ENCODE measurements around the gene P2RY2. TPM values are rescaled to one million over a fixed set of nuclear protein-coding genes. Genes with fewer than 3 reads are reported as not detected.

Gene P2RY2
- polyA plus RNA-seq, 1 of the 3 experiments (the other 2 are of a cell fraction), result 0.12 TPM

DNA sequence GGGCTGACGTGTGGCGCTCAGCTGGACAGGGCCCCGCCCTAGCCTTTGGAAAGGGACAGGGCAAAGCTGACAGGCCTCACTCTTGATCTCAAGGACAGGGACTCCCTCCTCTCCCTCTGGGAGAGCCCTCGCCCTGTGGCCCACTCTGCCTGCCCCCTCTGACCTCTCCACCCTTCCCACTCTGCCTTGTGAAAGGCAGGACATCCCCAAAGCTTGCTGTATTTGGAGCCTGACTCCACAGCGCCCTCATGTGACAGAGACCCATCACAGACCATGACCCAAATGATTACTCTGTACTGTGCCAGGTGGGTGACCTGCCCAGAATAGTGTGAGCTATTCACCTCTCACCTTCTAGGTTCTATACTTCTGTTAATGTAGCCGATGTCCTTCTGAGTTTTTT, 18.8 kb downstream of the P2RY2 start:
- Histone ChIP-seq H3K9me3 (no peaks in the 10 kb centered on the region), H3K27me3 (ENCODE audit: insufficient read depth) (no peaks in the 10 kb centered on the region), H2AFZ (ENCODE audit: low read depth) (no peak overlapping the region), H3F3A (replicated peaks; ENCODE audit: insufficient read depth) (no peaks in the 10 kb centered on the region), H3K27ac (ENCODE audit: low read depth in 2 of 2, low read length in 1 of 2) (no peak overlapping the region), H3K4me2 (no peak overlapping the region), H4K20me1 (ENCODE audit: insufficient read depth) (no peaks in the 10 kb centered on the region), H3K79me2 (ENCODE audit: insufficient read depth) (no peaks in the 10 kb centered on the region), H3K4me3 (ENCODE audit: low read depth in 2 of 2, low read length in 1 of 2) (no peak overlapping the region; a peak in 1 of 4 replicates), H3K9ac (no peak overlapping the region), H3K36me3 (replicated peaks in 1 of 2; ENCODE audit: control insufficient read depth in 1 of 2, insufficient read depth in 2 of 2, low read length in 1 of 2) (no peaks in the 10 kb centered on the region), H3K9me2 (no peaks in the 10 kb centered on the region), H3K4me1 (ENCODE audit: control insufficient read depth in 1 of 2, insufficient read depth in 2 of 2, low read depth in 1 of 2, low read length in 1 of 2) (peaks cover 0 to 7% of the 10 kb centered on the region in 2 experiments; a peak in 1 of 4 replicates)
- TF ChIP-seq, protein P1, sequence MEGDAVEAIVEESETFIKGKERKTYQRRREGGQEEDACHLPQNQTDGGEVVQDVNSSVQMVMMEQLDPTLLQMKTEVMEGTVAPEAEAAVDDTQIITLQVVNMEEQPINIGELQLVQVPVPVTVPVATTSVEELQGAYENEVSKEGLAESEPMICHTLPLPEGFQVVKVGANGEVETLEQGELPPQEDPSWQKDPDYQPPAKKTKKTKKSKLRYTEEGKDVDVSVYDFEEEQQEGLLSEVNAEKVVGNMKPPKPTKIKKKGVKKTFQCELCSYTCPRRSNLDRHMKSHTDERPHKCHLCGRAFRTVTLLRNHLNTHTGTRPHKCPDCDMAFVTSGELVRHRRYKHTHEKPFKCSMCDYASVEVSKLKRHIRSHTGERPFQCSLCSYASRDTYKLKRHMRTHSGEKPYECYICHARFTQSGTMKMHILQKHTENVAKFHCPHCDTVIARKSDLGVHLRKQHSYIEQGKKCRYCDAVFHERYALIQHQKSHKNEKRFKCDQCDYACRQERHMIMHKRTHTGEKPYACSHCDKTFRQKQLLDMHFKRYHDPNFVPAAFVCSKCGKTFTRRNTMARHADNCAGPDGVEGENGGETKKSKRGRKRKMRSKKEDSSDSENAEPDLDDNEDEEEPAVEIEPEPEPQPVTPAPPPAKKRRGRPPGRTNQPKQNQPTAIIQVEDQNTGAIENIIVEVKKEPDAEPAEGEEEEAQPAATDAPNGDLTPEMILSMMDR (IDR thresholded peaks at IDR 0.05), result peak; percentile 62
- TF ChIP-seq NRF1 (IDR thresholded peaks at IDR 0.05; ENCODE audit: low read depth, low read length), result no peak
- no peak for TF ChIP-seq CHD2 (IDR thresholded peaks at IDR 0.05; ENCODE audit: low read length, partially characterized antibody)
- peak; percentile 42 for TF ChIP-seq SMC3 (IDR thresholded peaks at IDR 0.05; ENCODE audit: low read depth, low read length)
- TF ChIP-seq, protein P2, sequence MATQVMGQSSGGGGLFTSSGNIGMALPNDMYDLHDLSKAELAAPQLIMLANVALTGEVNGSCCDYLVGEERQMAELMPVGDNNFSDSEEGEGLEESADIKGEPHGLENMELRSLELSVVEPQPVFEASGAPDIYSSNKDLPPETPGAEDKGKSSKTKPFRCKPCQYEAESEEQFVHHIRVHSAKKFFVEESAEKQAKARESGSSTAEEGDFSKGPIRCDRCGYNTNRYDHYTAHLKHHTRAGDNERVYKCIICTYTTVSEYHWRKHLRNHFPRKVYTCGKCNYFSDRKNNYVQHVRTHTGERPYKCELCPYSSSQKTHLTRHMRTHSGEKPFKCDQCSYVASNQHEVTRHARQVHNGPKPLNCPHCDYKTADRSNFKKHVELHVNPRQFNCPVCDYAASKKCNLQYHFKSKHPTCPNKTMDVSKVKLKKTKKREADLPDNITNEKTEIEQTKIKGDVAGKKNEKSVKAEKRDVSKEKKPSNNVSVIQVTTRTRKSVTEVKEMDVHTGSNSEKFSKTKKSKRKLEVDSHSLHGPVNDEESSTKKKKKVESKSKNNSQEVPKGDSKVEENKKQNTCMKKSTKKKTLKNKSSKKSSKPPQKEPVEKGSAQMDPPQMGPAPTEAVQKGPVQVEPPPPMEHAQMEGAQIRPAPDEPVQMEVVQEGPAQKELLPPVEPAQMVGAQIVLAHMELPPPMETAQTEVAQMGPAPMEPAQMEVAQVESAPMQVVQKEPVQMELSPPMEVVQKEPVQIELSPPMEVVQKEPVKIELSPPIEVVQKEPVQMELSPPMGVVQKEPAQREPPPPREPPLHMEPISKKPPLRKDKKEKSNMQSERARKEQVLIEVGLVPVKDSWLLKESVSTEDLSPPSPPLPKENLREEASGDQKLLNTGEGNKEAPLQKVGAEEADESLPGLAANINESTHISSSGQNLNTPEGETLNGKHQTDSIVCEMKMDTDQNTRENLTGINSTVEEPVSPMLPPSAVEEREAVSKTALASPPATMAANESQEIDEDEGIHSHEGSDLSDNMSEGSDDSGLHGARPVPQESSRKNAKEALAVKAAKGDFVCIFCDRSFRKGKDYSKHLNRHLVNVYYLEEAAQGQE (IDR thresholded peaks at IDR 0.05; ENCODE audit: low read depth, low read length), result no peak
- TF ChIP-seq ELF1 (IDR thresholded peaks at IDR 0.05), result no peak
- no peak for TF ChIP-seq GATA2 (CRISPR knock-in tag; IDR thresholded peaks at IDR 0.05)
- no peak for TF ChIP-seq NFIC (IDR thresholded peaks at IDR 0.05; ENCODE audit: borderline replicate concordance)
- TF ChIP-seq RAD21 (IDR thresholded peaks at IDR 0.05; ENCODE audit: low read length), result peak; percentile 53
- no peak for TF ChIP-seq JUND (IDR thresholded peaks at IDR 0.05)
- DNase-seq, result peak; percentile 63
- POLR2A ChIA-PET, result no interaction called here
- WGBS (ENCODE audit: low lambda C conversion rate), result 50% methylated on average over 5 of the region's 6 CpGs
- CTCF ChIA-PET, result interaction anchor here (0.6 to 11.6 kb wide), 21 partner anchors 12 to 517 kb away, joined by 3 to 283 read pairs (median 4); partner anchors contain the start of genes ARHGEF17, P2RY2 and P2RY6

DNA sequence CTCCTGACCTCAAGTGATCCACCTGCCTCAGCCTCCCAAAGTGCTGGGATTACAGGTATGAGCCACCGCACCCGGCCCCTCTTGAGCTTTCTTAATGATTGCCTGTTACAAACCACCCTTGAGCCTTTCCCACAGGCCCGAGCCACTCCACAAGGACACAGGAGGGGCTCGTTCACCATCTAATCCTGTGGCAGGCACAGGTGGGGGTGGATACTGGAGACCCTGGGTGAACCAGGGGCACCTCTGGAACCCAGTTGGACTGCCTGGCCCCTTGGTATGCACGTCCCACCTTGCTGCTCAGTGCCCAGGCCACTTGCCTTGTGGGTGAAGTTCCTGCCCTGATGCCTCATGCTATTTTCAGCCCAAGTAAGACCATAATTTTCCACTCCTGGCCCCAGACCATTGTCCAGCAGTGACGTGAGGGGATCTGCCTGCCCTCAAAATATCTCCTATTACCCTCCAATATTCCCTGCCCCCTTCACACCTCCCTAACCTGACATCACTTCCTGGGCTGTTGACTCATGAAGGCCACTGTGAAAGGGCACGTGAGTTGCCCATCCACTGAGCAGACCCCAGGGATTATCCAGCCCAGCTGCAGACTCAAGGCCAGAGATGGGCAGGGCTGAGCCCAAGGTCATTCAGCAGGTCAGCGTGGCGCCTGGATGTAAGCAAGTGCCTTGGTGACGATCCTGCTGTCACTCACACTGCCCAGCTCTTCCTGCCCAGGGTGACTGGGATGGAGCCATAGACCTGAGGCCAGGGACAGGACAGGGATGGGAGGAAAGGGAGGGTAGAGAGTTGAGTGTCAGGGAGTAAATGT, 19.6 kb downstream of the P2RY2 start:
- no peak overlapping the region for H3K4me2 ChIP-seq
- H3K4me1 ChIP-seq (ENCODE audit: control insufficient read depth in 1 of 2, insufficient read depth in 2 of 2, low read depth in 1 of 2, low read length in 1 of 2), result peaks cover 0 to 13% of the 10 kb centered on the region in 2 experiments; a peak in 1 of 4 replicates
- TF ChIP-seq NFIC (IDR thresholded peaks at IDR 0.05; ENCODE audit: borderline replicate concordance), result no peak
- TF ChIP-seq MEF2A (IDR thresholded peaks at IDR 0.05; ENCODE audit: borderline replicate concordance, low read depth), result no peak
- no peak for TF ChIP-seq FOXJ3 (CRISPR knock-in tag; IDR thresholded peaks at IDR 0.05)
- no peak for TF ChIP-seq YY1 (IDR thresholded peaks at IDR 0.05; ENCODE audit: low read depth)
- TF ChIP-seq, protein P3, sequence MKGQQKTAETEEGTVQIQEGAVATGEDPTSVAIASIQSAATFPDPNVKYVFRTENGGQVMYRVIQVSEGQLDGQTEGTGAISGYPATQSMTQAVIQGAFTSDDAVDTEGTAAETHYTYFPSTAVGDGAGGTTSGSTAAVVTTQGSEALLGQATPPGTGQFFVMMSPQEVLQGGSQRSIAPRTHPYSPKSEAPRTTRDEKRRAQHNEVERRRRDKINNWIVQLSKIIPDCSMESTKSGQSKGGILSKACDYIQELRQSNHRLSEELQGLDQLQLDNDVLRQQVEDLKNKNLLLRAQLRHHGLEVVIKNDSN (IDR thresholded peaks at IDR 0.05; ENCODE audit: borderline replicate concordance, low read depth), result no peak
- TF ChIP-seq, protein P4, sequence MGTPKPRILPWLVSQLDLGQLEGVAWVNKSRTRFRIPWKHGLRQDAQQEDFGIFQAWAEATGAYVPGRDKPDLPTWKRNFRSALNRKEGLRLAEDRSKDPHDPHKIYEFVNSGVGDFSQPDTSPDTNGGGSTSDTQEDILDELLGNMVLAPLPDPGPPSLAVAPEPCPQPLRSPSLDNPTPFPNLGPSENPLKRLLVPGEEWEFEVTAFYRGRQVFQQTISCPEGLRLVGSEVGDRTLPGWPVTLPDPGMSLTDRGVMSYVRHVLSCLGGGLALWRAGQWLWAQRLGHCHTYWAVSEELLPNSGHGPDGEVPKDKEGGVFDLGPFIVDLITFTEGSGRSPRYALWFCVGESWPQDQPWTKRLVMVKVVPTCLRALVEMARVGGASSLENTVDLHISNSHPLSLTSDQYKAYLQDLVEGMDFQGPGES (IDR thresholded peaks at IDR 0.05; ENCODE audit: low read depth, low read length), result no peak
- TF ChIP-seq RAD21 (IDR thresholded peaks at IDR 0.05; ENCODE audit: low read length), result no peak
- no peak for TF ChIP-seq GATA2 (CRISPR knock-in tag; IDR thresholded peaks at IDR 0.05)
- no peak for TF ChIP-seq RCOR1 (IDR thresholded peaks at IDR 0.05; ENCODE audit: low read length)
- CTCF ChIA-PET, result interaction anchor here (0.6 to 11.6 kb wide), 16 partner anchors 11 to 517 kb away, joined by 3 to 283 read pairs (median 4); partner anchors contain the start of genes ARHGEF17, P2RY2 and P2RY6
- POLR2A ChIA-PET, result no interaction called here
- no peak overlapping the region for H3K27ac ChIP-seq (ENCODE audit: low read depth in 2 of 2, low read length in 1 of 2)
- no peaks in the 10 kb centered on the region for H3F3A ChIP-seq (replicated peaks; ENCODE audit: insufficient read depth)
- no peaks in the 10 kb centered on the region for H3K36me3 ChIP-seq (replicated peaks in 1 of 2; ENCODE audit: control insufficient read depth in 1 of 2, insufficient read depth in 2 of 2, low read length in 1 of 2)
- no peaks in the 10 kb centered on the region for H3K9me3 ChIP-seq
- no peak overlapping the region for H3K4me3 ChIP-seq (ENCODE audit: low read depth in 2 of 2, low read length in 1 of 2)
- 58% methylated on average over 9 of the region's 10 CpGs for WGBS (ENCODE audit: low lambda C conversion rate)
- no peaks in the 10 kb centered on the region for H3K27me3 ChIP-seq (ENCODE audit: insufficient read depth)
- H4K20me1 ChIP-seq (ENCODE audit: insufficient read depth), result no peaks in the 10 kb centered on the region
- no peaks in the 10 kb centered on the region for H3K9me2 ChIP-seq
- H3K9ac ChIP-seq, result no peak overlapping the region
- no peaks in the 10 kb centered on the region for H3K79me2 ChIP-seq (ENCODE audit: insufficient read depth)
- DNase-seq, result no peak
- no peak overlapping the region for H2AFZ ChIP-seq (ENCODE audit: low read depth)
